AG09309 (cell line): ENCODE data around the gene PTPRN2.

Experiments
- DNase-seq: peaks from one replicate; pipeline ENCODE4 v3.0.0-alpha.2; 2010; ENCODE audit warnings: low read depth
- H3K4me3 ChIP-seq: 2 replicates; pipeline ENCODE4 v1.5.1; 2011; ENCODE audit warnings: mild to moderate bottlenecking, low read depth, low read length, moderate library complexity; ENCODE audit not compliant: control insufficient read depth
- TF ChIP-seq, protein P1 (sequence below): IDR thresholded peaks from 2 replicates; pipeline ENCODE4 v1.5.1; 2011; ENCODE audit warnings: mild to moderate bottlenecking, low read depth, low read length, inconsistent platforms; ENCODE audit not compliant: insufficient read depth, control insufficient read depth; ENCODE audit errors: missing control alignments

PTPRN2 gene

DNA sequence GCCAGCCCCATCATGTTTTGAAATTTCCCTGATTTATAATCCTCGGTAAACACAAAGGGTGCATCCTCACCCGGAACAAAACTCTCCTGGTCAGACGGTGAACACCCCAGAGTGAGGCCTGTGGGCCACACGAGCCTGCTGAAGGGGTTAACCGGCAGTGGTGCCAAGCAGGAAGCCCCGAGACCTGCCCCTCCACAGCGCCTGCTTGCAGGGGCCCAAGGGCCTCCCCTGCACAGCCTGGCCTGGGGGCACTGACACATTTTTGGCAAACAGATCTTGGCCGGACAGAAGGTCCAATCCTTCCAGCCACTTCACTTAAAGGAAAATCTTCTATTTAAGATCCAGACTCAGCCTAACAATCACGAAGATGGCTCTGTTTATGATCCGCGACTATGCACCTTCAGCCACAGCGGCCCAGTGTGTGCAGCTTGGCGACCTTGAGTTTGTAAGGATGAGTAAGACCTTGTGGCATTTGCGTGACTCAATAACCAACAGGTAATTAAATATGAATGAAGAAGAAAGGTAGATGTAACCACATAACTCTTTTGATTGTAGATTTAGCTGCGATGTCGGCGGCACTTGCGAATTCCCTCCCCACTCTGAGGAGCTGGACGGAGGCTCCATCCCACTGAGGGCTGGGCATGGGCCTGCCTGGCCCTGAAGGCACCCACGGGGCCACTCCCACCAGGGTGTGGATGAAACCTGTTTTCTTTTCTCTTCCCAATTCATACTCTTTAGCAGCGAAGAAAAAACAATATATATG lies 922.6 kb downstream of the PTPRN2 start:
- TF ChIP-seq, protein P1, sequence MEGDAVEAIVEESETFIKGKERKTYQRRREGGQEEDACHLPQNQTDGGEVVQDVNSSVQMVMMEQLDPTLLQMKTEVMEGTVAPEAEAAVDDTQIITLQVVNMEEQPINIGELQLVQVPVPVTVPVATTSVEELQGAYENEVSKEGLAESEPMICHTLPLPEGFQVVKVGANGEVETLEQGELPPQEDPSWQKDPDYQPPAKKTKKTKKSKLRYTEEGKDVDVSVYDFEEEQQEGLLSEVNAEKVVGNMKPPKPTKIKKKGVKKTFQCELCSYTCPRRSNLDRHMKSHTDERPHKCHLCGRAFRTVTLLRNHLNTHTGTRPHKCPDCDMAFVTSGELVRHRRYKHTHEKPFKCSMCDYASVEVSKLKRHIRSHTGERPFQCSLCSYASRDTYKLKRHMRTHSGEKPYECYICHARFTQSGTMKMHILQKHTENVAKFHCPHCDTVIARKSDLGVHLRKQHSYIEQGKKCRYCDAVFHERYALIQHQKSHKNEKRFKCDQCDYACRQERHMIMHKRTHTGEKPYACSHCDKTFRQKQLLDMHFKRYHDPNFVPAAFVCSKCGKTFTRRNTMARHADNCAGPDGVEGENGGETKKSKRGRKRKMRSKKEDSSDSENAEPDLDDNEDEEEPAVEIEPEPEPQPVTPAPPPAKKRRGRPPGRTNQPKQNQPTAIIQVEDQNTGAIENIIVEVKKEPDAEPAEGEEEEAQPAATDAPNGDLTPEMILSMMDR, result no peak
- DNase-seq, result no peak
- H3K4me3 ChIP-seq, result no peak overlapping the region

DNA sequence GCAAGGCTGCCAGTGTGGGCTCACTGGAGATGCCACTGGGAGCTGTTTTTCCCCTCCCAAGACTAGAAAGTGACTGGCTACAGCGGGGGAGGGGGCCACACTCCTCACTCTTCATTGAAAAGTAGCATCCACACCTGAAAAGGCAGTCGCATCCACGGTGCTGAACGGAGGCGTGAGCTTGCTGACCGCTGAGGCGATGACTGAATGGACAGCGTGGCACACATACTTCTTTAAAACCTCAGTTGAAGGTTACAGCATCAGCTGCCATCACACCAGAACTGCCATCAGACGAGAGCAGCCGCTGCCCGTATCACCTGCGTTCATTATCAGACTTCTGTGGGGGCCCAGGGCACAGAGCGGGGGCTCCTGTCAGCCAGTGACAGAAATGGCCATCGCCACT lies 923.6 kb downstream of the PTPRN2 start:
- DNase-seq, result no peak
- TF ChIP-seq, protein P1, result no peak
- H3K4me3 ChIP-seq, result no peak overlapping the region

DNA sequence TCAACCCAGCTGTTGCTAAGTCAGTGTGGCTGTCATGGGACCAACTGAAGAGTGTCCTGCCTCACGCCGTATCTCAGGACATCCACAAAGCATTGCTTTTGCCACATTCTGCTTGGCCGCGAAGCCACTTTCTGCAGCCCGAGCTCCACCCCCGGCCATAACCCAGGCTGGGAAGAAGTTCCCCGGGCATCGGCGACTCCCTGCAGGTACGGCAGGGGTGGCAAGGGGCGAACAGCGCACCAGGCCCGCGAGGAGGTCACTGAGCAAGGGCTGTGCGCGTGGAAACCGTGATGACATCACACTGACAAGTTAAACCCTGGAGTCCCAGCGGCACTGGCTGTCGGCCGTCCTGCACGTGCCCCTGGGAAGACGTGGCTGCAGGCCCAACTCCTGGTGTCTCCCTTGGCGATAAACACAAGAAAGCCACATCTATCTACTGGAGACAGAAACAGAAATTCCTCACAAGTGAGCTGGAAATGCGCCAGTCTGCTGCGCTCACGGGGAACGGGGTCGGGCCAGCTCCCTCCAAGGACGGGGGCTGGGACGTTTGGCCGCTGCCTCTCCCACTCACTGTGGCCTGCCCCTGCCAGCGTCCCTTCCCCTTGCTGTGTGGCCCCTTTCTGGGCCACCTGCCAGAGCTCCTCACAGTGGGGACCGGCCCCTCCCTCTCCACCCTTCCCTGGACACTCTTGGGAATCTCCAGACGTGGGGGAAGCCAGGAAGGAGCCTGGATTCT lies 924.5 kb downstream of the PTPRN2 start:
- no peak for DNase-seq
- TF ChIP-seq, protein P1, result no peak
- H3K4me3 ChIP-seq, result no peak overlapping the region

DNA sequence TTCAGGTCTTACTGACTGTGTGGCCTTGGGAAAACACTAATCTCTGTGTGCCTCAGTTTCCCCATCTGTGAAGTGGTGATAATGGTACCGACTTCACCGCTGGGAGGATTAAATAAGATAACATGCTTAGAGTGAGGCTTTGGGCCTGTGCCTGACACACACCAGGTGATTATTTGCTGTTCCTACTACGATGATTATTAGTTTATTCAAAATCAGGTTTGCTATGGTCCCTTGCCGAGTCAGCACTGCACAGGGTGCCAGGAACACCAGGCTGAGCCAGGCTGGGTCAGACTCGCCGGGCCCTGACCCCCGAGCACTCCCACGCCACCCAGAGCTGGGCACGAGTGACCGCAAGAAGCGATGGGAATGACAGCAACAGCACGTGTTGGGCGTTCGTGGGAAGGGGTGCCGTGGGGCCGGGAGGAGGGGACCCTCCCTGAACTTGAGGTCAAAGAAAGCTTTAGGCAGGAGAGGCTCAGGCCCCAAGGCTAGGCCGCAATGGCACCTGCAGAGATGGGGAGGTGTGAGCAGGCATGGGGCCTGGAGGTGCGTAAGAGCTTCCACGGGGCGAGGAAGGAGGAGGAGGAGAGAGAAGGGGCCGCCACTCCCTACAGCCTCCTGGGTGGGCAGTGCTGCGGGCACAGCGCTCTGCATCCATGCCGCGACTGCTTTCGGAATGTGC lies 925.4 kb downstream of the PTPRN2 start:
- no peak for DNase-seq
- no peak overlapping the region for H3K4me3 ChIP-seq
- TF ChIP-seq, protein P1, result no peak

DNA sequence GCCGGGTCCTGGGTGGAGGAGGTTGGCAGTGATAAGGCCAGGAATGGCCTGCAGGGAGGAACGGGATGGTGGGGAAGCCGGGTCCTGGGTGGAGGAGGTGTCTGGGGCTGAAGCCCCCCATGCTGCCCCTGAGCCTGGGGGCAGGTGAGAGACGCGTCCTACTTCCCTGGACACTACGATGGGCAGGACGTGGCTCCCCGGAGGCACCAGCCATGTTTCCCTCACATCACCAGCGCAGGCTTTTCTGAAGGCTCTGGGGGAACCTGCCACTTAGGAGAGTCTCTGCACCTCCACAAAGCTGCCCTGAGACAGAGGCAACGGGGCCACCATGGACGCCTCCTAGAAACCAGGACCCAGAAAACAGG lies 926.0 kb downstream of the PTPRN2 start:
- H3K4me3 ChIP-seq, result no peak overlapping the region
- TF ChIP-seq, protein P1, result no peak
- no peak for DNase-seq

DNA sequence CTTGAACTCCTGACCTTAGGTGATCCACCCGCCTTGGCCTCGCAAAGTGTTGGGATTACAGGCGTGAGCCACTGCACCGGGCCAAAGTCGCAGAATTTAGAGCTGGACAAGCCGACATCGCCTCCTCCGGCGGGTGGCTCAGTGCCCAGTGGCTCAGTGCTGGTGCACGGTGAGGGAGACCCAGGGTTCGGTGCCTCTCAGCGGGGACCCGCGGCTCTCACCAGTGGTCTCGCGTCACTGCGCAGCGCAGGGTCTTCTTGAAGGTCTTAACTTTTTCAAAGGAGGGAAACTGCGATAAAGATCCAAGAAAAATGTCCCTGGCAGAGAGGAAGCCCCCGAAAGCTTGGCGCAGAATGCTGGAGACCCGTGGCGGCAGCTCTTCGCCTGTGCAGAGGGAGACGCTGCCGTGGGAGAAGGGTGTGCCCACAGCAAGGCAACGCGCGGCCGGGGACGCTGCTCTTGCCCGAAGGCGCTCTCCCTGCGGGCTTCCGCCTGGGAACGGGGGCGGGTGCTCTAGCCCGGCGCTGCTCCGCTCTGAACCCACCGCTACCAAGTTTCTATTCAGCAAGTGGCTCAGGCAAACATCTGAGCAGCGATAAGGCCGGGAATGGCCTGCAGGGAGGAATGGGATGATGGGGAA lies 926.5 kb downstream of the PTPRN2 start:
- TF ChIP-seq, protein P1, result no peak
- no peak for DNase-seq
- no peak overlapping the region for H3K4me3 ChIP-seq
